ENCODE measurements around the gene FAM241B.

Gene FAM241B

DNA sequence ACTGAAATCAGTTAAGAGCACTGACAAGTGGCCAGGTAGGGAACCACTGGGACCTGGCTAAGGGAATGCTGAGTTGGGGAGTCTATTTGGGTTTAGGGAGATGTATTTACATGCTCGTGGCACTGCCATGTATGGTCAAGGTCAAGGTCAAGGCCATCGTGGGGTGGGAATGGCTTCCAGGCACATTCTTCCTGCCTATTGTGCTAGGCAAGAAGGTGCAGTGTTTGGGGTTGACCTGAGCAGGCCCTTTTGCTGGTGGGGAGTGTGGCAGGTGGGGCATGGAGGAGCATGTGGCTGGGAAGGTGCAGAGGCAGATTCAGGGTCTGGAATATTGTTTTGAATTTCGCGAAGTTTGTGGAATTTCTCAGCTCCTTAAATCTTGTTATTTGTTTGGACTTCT, 17.8 kb downstream of the FAM241B start:
- H3K79me2 ChIP-seq = no peaks in the 10 kb centered on the region
- H3K9ac ChIP-seq = no peak overlapping the region
- TF ChIP-seq, protein P1, sequence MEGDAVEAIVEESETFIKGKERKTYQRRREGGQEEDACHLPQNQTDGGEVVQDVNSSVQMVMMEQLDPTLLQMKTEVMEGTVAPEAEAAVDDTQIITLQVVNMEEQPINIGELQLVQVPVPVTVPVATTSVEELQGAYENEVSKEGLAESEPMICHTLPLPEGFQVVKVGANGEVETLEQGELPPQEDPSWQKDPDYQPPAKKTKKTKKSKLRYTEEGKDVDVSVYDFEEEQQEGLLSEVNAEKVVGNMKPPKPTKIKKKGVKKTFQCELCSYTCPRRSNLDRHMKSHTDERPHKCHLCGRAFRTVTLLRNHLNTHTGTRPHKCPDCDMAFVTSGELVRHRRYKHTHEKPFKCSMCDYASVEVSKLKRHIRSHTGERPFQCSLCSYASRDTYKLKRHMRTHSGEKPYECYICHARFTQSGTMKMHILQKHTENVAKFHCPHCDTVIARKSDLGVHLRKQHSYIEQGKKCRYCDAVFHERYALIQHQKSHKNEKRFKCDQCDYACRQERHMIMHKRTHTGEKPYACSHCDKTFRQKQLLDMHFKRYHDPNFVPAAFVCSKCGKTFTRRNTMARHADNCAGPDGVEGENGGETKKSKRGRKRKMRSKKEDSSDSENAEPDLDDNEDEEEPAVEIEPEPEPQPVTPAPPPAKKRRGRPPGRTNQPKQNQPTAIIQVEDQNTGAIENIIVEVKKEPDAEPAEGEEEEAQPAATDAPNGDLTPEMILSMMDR (IDR thresholded peaks at IDR 0.05) = no peak
- H3K4me3 ChIP-seq (ENCODE audit: low read depth, low read length) = no peak overlapping the region
- no peaks in the 10 kb centered on the region for H3K4me1 ChIP-seq
- no peaks in the 10 kb centered on the region for H3K36me3 ChIP-seq (ENCODE audit: control insufficient read depth, insufficient read depth, low read length)
- H3K27ac ChIP-seq = no peak overlapping the region
- H2AFZ ChIP-seq = no peak overlapping the region
- H3K4me2 ChIP-seq (ENCODE audit: low read length) = no peak overlapping the region
- H3K27me3 ChIP-seq (ENCODE audit: control insufficient read depth, insufficient read depth, low read length) = no peaks in the 10 kb centered on the region
- no peaks in the 10 kb centered on the region for H3K9me3 ChIP-seq (ENCODE audit: control insufficient read depth, low read length)

DNA sequence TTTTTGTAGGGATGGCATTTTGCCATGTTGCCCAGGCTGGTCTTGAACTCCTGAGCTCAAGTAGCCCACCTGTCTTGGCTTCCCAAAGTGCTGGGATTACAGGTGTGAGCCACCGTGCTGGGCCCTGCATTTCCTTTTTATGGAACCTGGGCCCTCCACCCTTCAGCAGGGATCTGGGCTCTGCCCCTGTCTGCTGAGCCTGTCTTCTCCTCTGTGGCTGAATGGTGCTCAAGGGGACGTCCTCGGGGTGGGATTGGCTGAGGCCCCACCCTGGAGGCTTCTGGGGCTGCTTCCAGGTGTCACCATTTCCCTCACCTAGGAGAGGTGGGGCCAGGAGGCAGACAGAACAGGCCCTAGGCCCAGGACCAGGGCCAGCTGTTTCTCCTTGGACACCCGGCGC, 18.4 kb downstream of the FAM241B start:
- Histone ChIP-seq H3K4me1 (no peaks in the 10 kb centered on the region), H3K9ac (no peak overlapping the region), H3K4me3 (ENCODE audit: low read depth, low read length) (no peak overlapping the region), H3K4me2 (ENCODE audit: low read length) (no peak overlapping the region), H3K9me3 (ENCODE audit: control insufficient read depth, low read length) (no peaks in the 10 kb centered on the region), H2AFZ (no peak overlapping the region), H3K27me3 (ENCODE audit: control insufficient read depth, insufficient read depth, low read length) (no peaks in the 10 kb centered on the region), H3K36me3 (ENCODE audit: control insufficient read depth, insufficient read depth, low read length) (no peaks in the 10 kb centered on the region), H3K79me2 (no peaks in the 10 kb centered on the region), H3K27ac (no peak overlapping the region)
- TF ChIP-seq, protein P1 (IDR thresholded peaks at IDR 0.05) = no peak

DNA sequence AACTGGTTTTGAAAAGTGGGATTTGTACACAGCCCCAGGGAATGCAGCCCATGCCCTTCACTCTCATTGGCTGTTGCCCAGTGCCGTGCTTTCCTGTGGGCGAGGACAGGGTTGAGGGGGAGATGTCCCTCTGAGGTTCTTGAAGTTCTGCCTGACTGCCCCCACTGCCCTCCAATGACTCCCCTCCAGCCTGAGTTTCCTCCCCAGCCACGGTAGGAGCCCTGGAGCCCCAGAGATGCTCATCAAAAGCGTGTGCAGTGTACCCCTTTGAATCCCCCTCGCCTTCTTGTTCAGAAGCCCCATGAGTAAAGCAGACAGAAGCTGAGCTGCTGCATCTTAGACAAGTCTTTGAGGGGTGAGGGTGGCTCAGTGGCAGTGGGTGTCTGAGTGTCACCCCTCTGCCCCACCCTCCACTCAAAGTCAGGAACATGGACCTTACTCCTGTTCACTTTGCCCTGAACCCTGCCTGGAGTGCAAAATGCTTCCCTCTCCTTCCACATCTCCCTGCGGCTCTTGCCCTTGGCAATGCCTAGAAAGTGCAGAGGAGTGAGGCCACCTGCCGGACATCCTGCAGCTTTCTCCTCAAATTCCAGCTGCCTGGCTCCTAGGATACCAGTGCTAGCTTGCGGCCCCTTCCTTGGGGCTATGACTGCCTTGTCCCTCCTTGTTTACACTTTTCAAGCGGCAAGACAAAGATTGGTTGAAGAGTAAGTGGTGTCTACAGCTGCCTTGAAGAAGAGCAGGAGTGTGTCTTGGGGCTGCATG, 19.9 kb downstream of the FAM241B start:
- Histone ChIP-seq H3K9ac (no peak overlapping the region), H3K27ac (no peak overlapping the region), H3K4me2 (ENCODE audit: low read length) (no peak overlapping the region), H2AFZ (no peak overlapping the region), H3K79me2 (no peaks in the 10 kb centered on the region), H3K36me3 (ENCODE audit: control insufficient read depth, insufficient read depth, low read length) (no peaks in the 10 kb centered on the region), H3K4me1 (no peaks in the 10 kb centered on the region), H3K9me3 (ENCODE audit: control insufficient read depth, low read length) (no peaks in the 10 kb centered on the region), H3K4me3 (ENCODE audit: low read depth, low read length) (no peak overlapping the region), H3K27me3 (ENCODE audit: control insufficient read depth, insufficient read depth, low read length) (no peaks in the 10 kb centered on the region)
- TF ChIP-seq, protein P1 (IDR thresholded peaks at IDR 0.05) = no peak

DNA sequence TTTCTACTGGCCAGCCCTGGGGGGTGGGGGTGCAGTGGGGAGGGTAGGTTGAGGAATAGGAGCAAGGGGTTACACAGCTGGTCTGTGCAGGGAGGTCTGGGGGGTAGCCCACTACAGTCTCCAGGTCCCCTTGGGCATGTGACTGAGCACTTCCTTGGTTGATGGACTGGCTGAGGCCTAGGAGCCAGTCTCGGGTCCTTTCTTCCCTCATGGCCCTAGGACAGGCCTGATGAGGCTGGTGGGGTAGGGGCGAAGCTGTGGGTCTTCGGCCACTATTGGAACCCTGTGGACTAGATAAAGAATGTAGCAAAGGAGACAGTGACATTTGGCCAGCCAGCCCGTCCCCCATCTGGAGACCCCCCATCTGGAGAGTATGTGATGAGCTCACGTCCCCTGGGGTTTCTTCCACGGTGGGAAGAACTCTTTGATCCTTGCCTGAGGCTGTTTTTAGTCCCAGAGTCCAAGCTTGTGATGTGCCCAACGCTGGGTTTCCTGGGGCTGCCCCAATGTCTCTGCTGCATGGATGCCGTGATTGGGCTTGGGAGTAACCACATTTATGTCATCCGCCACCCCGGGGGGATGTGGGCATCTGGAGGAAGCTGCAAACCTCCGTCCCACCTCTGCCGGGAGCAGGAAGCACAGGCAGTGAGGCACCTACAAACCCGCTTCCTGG, 20.7 kb downstream of the FAM241B start:
- TF ChIP-seq, protein P1 (IDR thresholded peaks at IDR 0.05) = no peak
- H3K4me3 ChIP-seq (ENCODE audit: low read depth, low read length) = no peak overlapping the region
- no peaks in the 10 kb centered on the region for H3K9me3 ChIP-seq (ENCODE audit: control insufficient read depth, low read length)
- no peak overlapping the region for H3K4me2 ChIP-seq (ENCODE audit: low read length)
- no peaks in the 10 kb centered on the region for H3K27me3 ChIP-seq (ENCODE audit: control insufficient read depth, insufficient read depth, low read length)
- H3K4me1 ChIP-seq = no peaks in the 10 kb centered on the region
- no peak overlapping the region for H2AFZ ChIP-seq
- H3K9ac ChIP-seq = no peak overlapping the region
- H3K36me3 ChIP-seq (ENCODE audit: control insufficient read depth, insufficient read depth, low read length) = no peaks in the 10 kb centered on the region
- H3K79me2 ChIP-seq = no peaks in the 10 kb centered on the region
- no peak overlapping the region for H3K27ac ChIP-seq
